ENCODE results near the gene TMEM40. TPM values are rescaled to one million over a fixed set of nuclear protein-coding genes. Genes with fewer than 3 reads are reported as not detected.

Gene TMEM40
- total and polyA plus RNA-seq, 2 of the 13 experiments (the other 11 are each of a cell fraction or from before 2014, with no cell fraction given) = 0.16 TPM; not detected in 1

GRCh38 chr3:12727937-12728336 is 31.1 kb downstream of the TMEM40 start:
- Histone ChIP-seq H3K4me1 (ENCODE audit: insufficient read depth, low read length) (no peaks in the 10 kb centered on the region), H4K20me1 (ENCODE audit: insufficient read depth, low read length) (no peaks in the 10 kb centered on the region), H2AFZ (ENCODE audit: low read length) (no peak overlapping the region), H3K9ac (ENCODE audit: insufficient read depth, low read depth, low read length) (no peak overlapping the region), H3K9me3 (ENCODE audit: low read length) (no peaks in the 10 kb centered on the region), H3K36me3 (replicated peaks in 1 of 2; ENCODE audit: control insufficient read depth in 1 of 2, insufficient read depth in 2 of 2, low read length in 2 of 2) (no peaks in the 10 kb centered on the region), H3K4me3 (replicated peaks in 1 of 3; ENCODE audit: insufficient read depth in 1 of 3, low read depth in 2 of 3, low read length in 3 of 3) (no peak overlapping the region), H3K79me2 (ENCODE audit: insufficient read depth, low read length) (no peaks in the 10 kb centered on the region), H3K27ac (ENCODE audit: extremely low read length, insufficient read depth, low read length) (no peak overlapping the region), H3K27me3 (ENCODE audit: control insufficient read depth in 1 of 2, insufficient read depth in 2 of 2, low read length in 2 of 2) (peaks cover 2 to 11% of the 10 kb centered on the region in 2 experiments; a peak in 2 of 5 replicates), H3K4me2 (ENCODE audit: low read depth, low read length) (no peak overlapping the region)
- CTCF ChIA-PET (ENCODE audit: low intra/inter-chr PET ratio, low total read pairs) = no interaction called here
- in situ Hi-C loops (cut with HindIII; ENCODE audit: extremely low pct_ligation_motif_present, low pct_unique_long_range_greater_than_20kb) (no loop called here), intact Hi-C loops (cut with micrococcal nuclease; ENCODE audit: unreplicated experiment) (no loop called here)
- no peak for FAIRE-seq
- WGBS (ENCODE audit: low lambda C conversion rate) = 36% methylated on average over 1 of the region's 2 CpGs
- POLR2A ChIA-PET = no interaction called here
- BruUV-seq (replicated peaks) = no TSS peak
- DNase-seq (ENCODE audit: low spot score) = no peak
- no peak for ATAC-seq
- TF ChIP-seq ZFP36 (IDR thresholded peaks at IDR 0.05; ENCODE audit: borderline replicate concordance, low read depth, low read length, partially characterized antibody) (no peak), NFE2L1 (CRISPR knock-in tag; IDR thresholded peaks at IDR 0.05; ENCODE audit: borderline replicate concordance) (no peak), UBTF (CRISPR knock-in tag; IDR thresholded peaks at IDR 0.05) (no peak), ZNF790 (CRISPR knock-in tag; IDR thresholded peaks at IDR 0.05; ENCODE audit: borderline replicate concordance) (no peak), AFF4 (CRISPR knock-in tag; IDR thresholded peaks at IDR 0.05) (no peak), ZFY (CRISPR knock-in tag; IDR thresholded peaks at IDR 0.05) (no peak), RFX1 (IDR thresholded peaks at IDR 0.05) (no peak), NFKBIZ (CRISPR knock-in tag; IDR thresholded peaks at IDR 0.05) (no peak), HNF1A (IDR thresholded peaks at IDR 0.05; ENCODE audit: low read depth) (no peak), HNF1A (CRISPR knock-in tag; IDR thresholded peaks at IDR 0.05; ENCODE audit: borderline replicate concordance) (no peak), ZNF33A (CRISPR knock-in tag; IDR thresholded peaks at IDR 0.05; ENCODE audit: borderline replicate concordance) (no peak), DDIT3 (CRISPR knock-in tag; IDR thresholded peaks at IDR 0.05) (no peak), PHF20 (CRISPR knock-in tag; IDR thresholded peaks at IDR 0.05) (no peak), ETV6 (CRISPR knock-in tag; conservative IDR thresholded peaks at IDR 0.05) (no peak), ARHGAP35 (CRISPR knock-in tag; IDR thresholded peaks at IDR 0.05; ENCODE audit: borderline replicate concordance) (no peak)
